Lower lobe of right lung (tissue), 2 donors: ENCODE measurements around the gene SEMA6A. TPM values are rescaled to one million over a fixed set of nuclear protein-coding genes. Genes with fewer than 3 reads are reported as not detected.

Experiments used
- ATAC-seq, 2 donors: fragments of 200-7000 bp; cut with Tn5 transposase; one replicate each; pipeline ENCODE4 v1.9.1; 2020 to 2022; ENCODE audit warnings: mild to moderate bottlenecking in 2 of 2, moderate library complexity in 2 of 2
- DNase-seq: peaks from one replicate; pipeline ENCODE4 v3.0.0-alpha.2; 2020
- H3K27ac ChIP-seq: fragments of 200-600 bp; one replicate; pipeline ENCODE4 v1.8.0; 2022
- H3K27me3 ChIP-seq: fragments of 200-600 bp; one replicate; pipeline ENCODE4 v1.8.0; 2022; ENCODE audit warnings: low read depth
- H3K36me3 ChIP-seq: fragments of 200-600 bp; one replicate; pipeline ENCODE4 v1.8.0; 2022; ENCODE audit warnings: mild to moderate bottlenecking
- H3K4me1 ChIP-seq: fragments of 200-600 bp; one replicate; pipeline ENCODE4 v1.8.0; 2022
- H3K4me3 ChIP-seq: fragments of 200-600 bp; one replicate; pipeline ENCODE4 v1.8.0; 2022; ENCODE audit warnings: mild to moderate bottlenecking
- H3K9me3 ChIP-seq: fragments of 200-600 bp; one replicate; pipeline ENCODE4 v1.8.0; 2022
- intact Hi-C: fragments of 100-400 bp; cut with DNase I; formaldehyde crosslinking; loops from one replicate; pipeline ENCODE4 v1.11.0; 2022
- total RNA-seq: library from RNA; stranded (reverse); fragmentation: NEBNext Ultra II Directional; extraction: Animal tissue kit (Norgen Biotek cat#: 25700); gene quantifications from one replicate; pipeline ENCODE4 v1.2.1, GENCODE V29; 2021
- TF ChIP-seq, protein P1 (sequence below): fragments of 200-600 bp; IDR thresholded peaks from one replicate; pipeline ENCODE4 v1.8.0; 2022; ENCODE audit warnings: antibody characterized with exemption, mild to moderate bottlenecking
- donor health status: DM: no; HTN: yes; CAD: no; lungs with severe emphysema.

Gene SEMA6A
- total RNA-seq, 1 donor from 2014 or later: 44.3 TPM

DNA sequence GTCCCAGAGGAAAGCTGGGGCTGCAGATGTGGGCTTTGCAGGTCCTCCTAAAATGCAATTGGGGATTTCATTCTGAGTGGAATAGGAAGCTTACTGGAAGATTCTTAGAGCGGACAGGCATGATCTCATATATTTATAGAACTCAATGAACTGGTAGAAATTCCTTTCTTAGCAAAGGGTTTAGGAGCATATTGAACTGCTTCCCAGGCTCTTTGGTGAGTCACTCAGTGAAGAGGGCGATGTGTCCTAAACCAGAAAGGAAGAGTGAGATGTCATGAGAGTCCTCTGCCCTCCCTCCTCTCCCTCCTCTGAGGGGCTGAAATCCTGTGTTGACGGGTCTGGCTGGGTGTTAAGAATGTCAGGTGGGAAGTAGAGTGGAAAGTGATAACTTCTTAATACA is 26.3 kb upstream of the SEMA6A start:
- no peaks in the 10 kb centered on the region for H3K4me1 ChIP-seq
- peak in 1 of 2 donors; percentile 31 for ATAC-seq
- TF ChIP-seq, protein P1, sequence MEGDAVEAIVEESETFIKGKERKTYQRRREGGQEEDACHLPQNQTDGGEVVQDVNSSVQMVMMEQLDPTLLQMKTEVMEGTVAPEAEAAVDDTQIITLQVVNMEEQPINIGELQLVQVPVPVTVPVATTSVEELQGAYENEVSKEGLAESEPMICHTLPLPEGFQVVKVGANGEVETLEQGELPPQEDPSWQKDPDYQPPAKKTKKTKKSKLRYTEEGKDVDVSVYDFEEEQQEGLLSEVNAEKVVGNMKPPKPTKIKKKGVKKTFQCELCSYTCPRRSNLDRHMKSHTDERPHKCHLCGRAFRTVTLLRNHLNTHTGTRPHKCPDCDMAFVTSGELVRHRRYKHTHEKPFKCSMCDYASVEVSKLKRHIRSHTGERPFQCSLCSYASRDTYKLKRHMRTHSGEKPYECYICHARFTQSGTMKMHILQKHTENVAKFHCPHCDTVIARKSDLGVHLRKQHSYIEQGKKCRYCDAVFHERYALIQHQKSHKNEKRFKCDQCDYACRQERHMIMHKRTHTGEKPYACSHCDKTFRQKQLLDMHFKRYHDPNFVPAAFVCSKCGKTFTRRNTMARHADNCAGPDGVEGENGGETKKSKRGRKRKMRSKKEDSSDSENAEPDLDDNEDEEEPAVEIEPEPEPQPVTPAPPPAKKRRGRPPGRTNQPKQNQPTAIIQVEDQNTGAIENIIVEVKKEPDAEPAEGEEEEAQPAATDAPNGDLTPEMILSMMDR: no peak
- no peak overlapping the region for H3K4me3 ChIP-seq
- intact Hi-C loops: no loop called here
- no peak overlapping the region for H3K27ac ChIP-seq
- H3K36me3 ChIP-seq: no peaks in the 10 kb centered on the region
- no peaks in the 10 kb centered on the region for H3K27me3 ChIP-seq
- no peaks in the 10 kb centered on the region for H3K9me3 ChIP-seq
- DNase-seq: no peak

GRCh38 chr5:116598911-116599310 is 24.3 kb upstream of the SEMA6A start:
- TF ChIP-seq, protein P1: no peak
- no peak overlapping the region for H3K4me3 ChIP-seq
- H3K36me3 ChIP-seq: no peaks in the 10 kb centered on the region
- H3K27me3 ChIP-seq: no peaks in the 10 kb centered on the region
- intact Hi-C loops: no loop called here
- no peak for ATAC-seq
- no peak overlapping the region for H3K27ac ChIP-seq
- H3K9me3 ChIP-seq: no peaks in the 10 kb centered on the region
- no peaks in the 10 kb centered on the region for H3K4me1 ChIP-seq
- DNase-seq: no peak

DNA sequence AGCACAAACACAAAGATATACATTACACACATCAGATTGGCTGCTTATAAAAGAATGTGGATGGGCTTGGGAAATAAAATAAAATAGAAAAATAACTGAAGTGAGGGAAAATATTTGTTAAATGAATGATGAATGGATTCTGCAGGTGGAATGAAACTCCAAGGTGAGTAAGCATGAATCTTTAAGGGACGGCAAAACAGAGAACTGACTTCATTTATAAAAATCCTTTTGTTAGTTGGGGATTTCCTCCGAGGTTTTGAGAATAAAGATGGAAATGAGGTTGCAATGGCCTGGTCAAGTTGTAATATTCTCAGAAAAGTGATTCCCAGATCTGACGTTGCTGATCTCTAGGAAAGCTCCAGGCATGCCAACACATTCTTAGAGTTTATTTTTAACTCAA is 20.9 kb upstream of the SEMA6A start:
- no peak for ATAC-seq
- Histone ChIP-seq H3K27ac (no peak overlapping the region), H3K27me3 (no peaks in the 10 kb centered on the region), H3K4me3 (no peak overlapping the region), H3K9me3 (no peaks in the 10 kb centered on the region), H3K36me3 (no peaks in the 10 kb centered on the region), H3K4me1 (no peaks in the 10 kb centered on the region)
- intact Hi-C loops: no loop called here
- TF ChIP-seq, protein P1: no peak
- DNase-seq: no peak

DNA sequence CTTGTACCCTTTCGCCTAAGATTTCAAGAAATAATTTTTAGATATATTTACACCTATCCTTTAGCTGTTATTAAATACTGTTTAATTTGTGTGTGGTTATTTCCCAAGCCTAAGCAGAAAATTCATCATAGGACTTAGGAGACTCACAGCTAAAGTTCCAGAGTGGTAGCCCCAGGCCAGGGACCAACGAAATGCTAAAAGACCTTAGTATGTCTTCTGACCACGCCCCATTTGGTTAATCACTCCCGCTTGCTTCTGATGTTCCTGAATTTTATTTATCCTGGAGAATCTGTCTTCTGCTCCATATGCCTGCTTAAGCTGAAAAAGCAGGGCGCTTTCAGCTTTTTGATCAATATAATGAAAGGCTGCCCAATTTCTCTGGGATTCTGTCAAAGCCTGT is 18.7 kb upstream of the SEMA6A start:
- H3K27me3 ChIP-seq: no peaks in the 10 kb centered on the region
- no peaks in the 10 kb centered on the region for H3K9me3 ChIP-seq
- no peaks in the 10 kb centered on the region for H3K36me3 ChIP-seq
- intact Hi-C loops: no loop called here
- TF ChIP-seq, protein P1: no peak
- ATAC-seq (no peak), DNase-seq (no peak)
- no peak overlapping the region for H3K4me3 ChIP-seq
- no peaks in the 10 kb centered on the region for H3K4me1 ChIP-seq
- no peak overlapping the region for H3K27ac ChIP-seq

GRCh38 chr5:116585227-116585626 is 10.6 kb upstream of the SEMA6A start:
- Histone ChIP-seq H3K4me3 (no peak overlapping the region), H3K27ac (no peak overlapping the region), H3K9me3 (no peaks in the 10 kb centered on the region), H3K36me3 (no peaks in the 10 kb centered on the region), H3K27me3 (no peaks in the 10 kb centered on the region), H3K4me1 (no peaks in the 10 kb centered on the region)
- no peak for ATAC-seq
- no peak for DNase-seq
- TF ChIP-seq, protein P1: no peak
- intact Hi-C loops: no loop called here

DNA sequence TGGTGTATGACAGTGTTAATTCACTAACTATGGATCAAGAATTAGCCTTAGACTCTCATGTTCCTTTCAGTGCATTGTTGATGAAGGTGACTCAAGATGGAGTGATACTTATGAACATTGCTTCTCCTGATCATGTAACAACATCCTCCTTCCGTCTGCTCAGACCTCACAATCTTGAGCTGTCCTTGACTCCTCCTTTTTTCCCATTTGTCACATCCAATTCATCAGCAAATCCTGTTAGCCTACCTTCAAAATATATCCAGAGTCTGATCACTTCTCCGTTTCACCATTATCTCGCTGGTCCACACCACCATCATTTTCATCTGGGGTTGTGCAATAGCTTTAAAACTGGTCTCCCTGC is 9.2 kb upstream of the SEMA6A start:
- intact Hi-C loops: no loop called here
- H3K27me3 ChIP-seq: no peaks in the 10 kb centered on the region
- DNase-seq (no peak), ATAC-seq (no peak)
- no peaks in the 10 kb centered on the region for H3K36me3 ChIP-seq
- TF ChIP-seq, protein P1: no peak
- no peaks in the 10 kb centered on the region for H3K4me1 ChIP-seq
- no peak overlapping the region for H3K4me3 ChIP-seq
- H3K9me3 ChIP-seq: no peaks in the 10 kb centered on the region
- H3K27ac ChIP-seq: no peak overlapping the region
